H1 (cell line): ENCODE results near the gene CMTM2.
"Not testable (repeated sequence)": the region's sequence is repeated elsewhere in the genome, so short reads cannot be mapped to it uniquely, and the experiment has no call there.

ENCODE experiments used
- CBX5 ChIP-seq: fragments of 300-800, 300-1000 bp; sonication (generic); IDR thresholded peaks from 2 replicates; pipeline ENCODE4 v1.7.1; 2016; ENCODE audit warnings: antibody characterized with exemption, low read length, low read depth
- CHD1 ChIP-seq: IDR thresholded peaks from 2 replicates; pipeline ENCODE4 v1.6.1; 2012; ENCODE audit warnings: low read depth, low read length, improper control_type of control experiment
- CREB1 ChIP-seq: IDR thresholded peaks from 2 replicates; pipeline ENCODE4 v1.6.1; 2012; ENCODE audit warnings: inconsistent platforms
- CTCF ChIP-seq, 3 experiments: IDR thresholded peaks; 1 replicate in 2 of 3; 2 replicates in 1 of 3; pipeline versions ENCODE4 v1.5.1 to v1.6.1; 2011; ENCODE audit warnings: low read length in 3 of 3, mild to moderate bottlenecking in 3 of 3, inconsistent platforms in 2 of 3, low read depth in 1 of 3, moderate library complexity in 1 of 3; ENCODE audit not compliant: insufficient read depth in 1 of 3; ENCODE audit errors: control extremely low read depth in 1 of 3
- EZH2 ChIP-seq: fragments of 200-600 bp; sonication (generic); IDR thresholded peaks from 2 replicates; pipeline ENCODE4 v1.7.1; 2012; ENCODE audit warnings: low read depth, mild to moderate bottlenecking, moderate library complexity, low read length, inconsistent platforms; ENCODE audit not compliant: severe bottlenecking
- HDAC2 ChIP-seq, 2 experiments: fragments of 300-600 bp in 1 of 2; sonication (generic) in 1 of 2; IDR thresholded peaks; 2 replicates each; pipeline ENCODE4 v1.6.1; 2011 to 2012; ENCODE audit warnings: low read depth in 2 of 2, low read length in 2 of 2, mild to moderate bottlenecking in 2 of 2, moderate library complexity in 2 of 2, borderline replicate concordance in 1 of 2, inconsistent platforms in 1 of 2
- POLR2A ChIP-seq, 2 experiments: IDR thresholded peaks; 1 replicate in 1 of 2; 2 replicates in 1 of 2; pipeline ENCODE4 v1.6.1; 2011; ENCODE audit warnings: low read depth in 2 of 2, low read length in 2 of 2, mild to moderate bottlenecking in 2 of 2; ENCODE audit errors: control extremely low read depth in 1 of 2
- POLR2AphosphoS5 ChIP-seq: IDR thresholded peaks from 2 replicates; pipeline ENCODE4 v1.6.1; 2011; ENCODE audit warnings: low read depth, low read length
- RFX5 ChIP-seq: IDR thresholded peaks from 2 replicates; pipeline ENCODE4 v1.6.1; 2011; ENCODE audit warnings: low read depth, low read length, improper control_type of control experiment, borderline replicate concordance
- SRF ChIP-seq: IDR thresholded peaks from 2 replicates; pipeline ENCODE4 v1.6.1; 2011; ENCODE audit warnings: mild to moderate bottlenecking, low read depth, low read length, moderate library complexity
- YY1 ChIP-seq: IDR thresholded peaks from 2 replicates; pipeline ENCODE4 v1.6.1; 2011; ENCODE audit warnings: low read depth, mild to moderate bottlenecking, low read length

DNA sequence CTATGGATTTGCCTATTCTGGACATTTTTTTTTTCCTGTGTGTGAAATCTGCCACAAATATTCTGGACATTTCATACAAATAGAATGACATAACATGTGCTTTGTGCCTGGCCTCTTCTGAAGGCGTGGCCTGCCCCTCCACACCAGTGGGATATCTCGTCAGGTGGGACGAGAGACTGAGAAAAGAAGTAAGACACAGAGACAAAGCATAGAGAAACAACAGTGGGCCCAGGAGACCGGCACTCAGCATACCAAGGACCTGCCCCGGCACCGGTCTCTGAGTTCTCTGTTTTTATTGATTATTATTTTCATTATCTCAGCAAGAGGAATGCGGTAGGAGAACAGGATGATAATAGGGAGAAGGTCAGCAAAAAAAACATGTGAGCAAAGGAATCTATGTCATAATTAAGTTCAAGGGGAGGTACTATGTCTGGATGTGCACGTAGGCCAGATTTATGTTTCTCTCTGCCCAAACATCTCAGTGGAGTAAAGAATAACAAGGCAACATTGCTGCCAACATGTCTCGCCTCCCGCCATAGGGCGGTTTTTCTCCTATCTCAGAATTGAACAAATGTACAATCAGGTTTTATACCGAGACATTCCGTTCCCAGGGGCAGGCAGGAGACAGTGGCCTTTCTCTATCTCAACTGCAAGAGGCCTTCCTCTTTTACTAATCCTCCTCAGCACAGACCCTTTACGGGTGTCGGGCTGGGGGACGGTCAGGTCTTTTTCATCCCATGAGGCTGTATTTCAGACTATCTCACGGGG, 48.5 kb downstream of the CMTM2 start:
- TF ChIP-seq HDAC2 (IDR thresholded peaks at IDR 0.05; ENCODE audit: borderline replicate concordance in 1 of 2, low read depth in 2 of 2, low read length in 2 of 2); CHD1; CTCF (IDR thresholded peaks at IDR 0.05; ENCODE audit: control extremely low read depth in 1 of 3, insufficient read depth in 1 of 3, low read depth in 1 of 3, low read length in 3 of 3); CREB1; RFX5; EZH2; POLR2AphosphoS5; CBX5; SRF; YY1; POLR2A (IDR thresholded peaks at IDR 0.05; ENCODE audit: control extremely low read depth in 1 of 2, low read depth in 2 of 2, low read length in 2 of 2): not testable (repeated sequence)
